UCSD-AML1 (cell line): Measurements from ENCODE around the gene AGBL1.

Source experiments
- DNase-seq: peaks from one replicate; lab custom pipeline; 2025; ENCODE audit not compliant: unreplicated experiment; lab: John Stamatoyannopoulos, UW

AGBL1 gene

GRCh38 chr15:86689006-86689405 is 609.3 kb downstream of the AGBL1 start:
- no peak for DNase-seq

DNA sequence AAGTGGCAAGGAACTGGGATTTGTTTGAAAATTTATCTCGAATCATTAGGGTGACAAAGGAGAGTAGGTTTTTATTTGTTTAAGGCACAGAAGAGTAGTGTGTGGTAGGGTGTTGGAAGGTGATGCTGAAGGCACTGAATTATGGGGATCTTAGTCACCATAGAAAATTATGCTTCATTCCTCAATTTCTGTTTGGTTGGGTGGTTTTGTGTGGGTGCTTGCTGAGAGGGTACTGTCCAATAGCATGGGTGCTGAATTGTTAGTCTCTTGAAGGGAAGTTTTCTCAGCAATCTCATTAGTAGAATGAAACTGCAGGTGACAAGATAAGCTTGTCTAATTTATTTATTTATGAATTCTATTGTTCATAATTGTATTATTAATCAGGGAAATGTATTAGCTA is 610.9 kb downstream of the AGBL1 start:
- no peak for DNase-seq

DNA sequence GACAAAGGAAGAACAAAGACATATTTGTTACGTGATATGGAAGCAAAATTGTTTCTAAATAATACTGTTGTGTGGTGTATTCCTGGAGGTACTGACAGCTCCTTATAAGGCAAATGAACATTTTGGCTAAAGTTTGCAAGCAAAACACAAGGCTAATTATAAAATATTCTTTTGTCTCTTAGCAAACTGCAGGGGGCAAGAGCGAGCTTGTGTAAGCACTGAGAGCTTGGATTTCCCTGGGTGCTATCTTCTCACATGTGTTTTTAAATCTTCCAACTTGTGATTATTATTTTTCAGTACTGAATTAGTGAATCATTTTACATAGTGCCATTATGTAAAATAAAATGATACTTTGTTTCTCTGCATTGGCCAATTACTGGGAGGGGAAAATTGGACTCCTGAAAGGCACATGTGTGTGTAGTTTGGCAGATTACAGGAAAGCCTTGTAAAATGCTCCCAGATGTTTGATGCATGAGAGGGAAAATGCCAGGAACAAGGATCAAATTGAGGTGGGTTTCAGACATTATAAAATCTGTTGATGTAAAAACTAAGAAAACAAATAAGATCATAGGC is 611.5 kb downstream of the AGBL1 start:
- no peak for DNase-seq

- no peak for DNase-seq
Measured at GRCh38 chr15:86700864-86701610, 621.4 kb downstream of the AGBL1 start.

GRCh38 chr15:86701611-86701963 is 621.9 kb downstream of the AGBL1 start:
- no peak for DNase-seq

DNA sequence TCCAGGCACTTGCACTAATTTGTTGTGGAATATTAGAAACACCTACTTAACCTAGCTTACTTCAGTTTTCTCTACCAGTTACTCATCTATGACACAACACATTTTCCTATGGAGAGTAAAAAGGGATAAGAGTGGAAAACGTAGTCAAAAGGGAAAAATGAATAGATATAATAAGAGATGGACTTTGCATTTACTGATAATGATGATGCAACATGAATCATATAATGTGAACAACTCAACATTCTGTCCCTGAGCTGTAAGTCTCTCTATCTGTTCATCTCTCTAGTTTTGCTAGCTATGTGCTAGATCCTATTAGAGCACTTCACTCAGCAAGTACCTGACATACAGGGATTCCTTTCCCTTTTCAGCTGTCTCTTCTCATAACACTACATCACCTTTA is 627.1 kb downstream of the AGBL1 start:
- DNase-seq: no peak

GRCh38 chr15:86711476-86711875 is 631.8 kb downstream of the AGBL1 start:
- DNase-seq: no peak

DNA sequence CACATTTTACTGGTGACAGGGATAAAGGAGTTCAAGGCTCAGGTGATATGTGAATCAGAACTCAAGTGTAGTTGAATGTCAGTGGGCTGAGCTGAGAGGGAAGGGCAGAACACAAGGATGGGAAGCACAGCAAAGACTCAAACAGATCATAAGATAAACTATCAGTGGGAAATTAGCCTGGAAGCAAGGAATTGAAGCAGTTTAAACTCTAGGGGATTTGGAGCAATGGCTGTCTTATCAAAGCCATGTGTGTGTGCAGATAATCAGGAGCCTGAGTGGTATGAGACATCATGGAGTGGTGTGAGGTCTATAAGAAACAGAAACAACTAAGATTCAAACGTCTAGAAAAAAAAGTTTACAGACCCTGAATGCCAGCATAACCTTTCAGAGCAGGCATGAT is 634.6 kb downstream of the AGBL1 start:
- no peak for DNase-seq

GRCh38 chr15:86725628-86726027 is 646.0 kb downstream of the AGBL1 start:
- no peak for DNase-seq

DNA sequence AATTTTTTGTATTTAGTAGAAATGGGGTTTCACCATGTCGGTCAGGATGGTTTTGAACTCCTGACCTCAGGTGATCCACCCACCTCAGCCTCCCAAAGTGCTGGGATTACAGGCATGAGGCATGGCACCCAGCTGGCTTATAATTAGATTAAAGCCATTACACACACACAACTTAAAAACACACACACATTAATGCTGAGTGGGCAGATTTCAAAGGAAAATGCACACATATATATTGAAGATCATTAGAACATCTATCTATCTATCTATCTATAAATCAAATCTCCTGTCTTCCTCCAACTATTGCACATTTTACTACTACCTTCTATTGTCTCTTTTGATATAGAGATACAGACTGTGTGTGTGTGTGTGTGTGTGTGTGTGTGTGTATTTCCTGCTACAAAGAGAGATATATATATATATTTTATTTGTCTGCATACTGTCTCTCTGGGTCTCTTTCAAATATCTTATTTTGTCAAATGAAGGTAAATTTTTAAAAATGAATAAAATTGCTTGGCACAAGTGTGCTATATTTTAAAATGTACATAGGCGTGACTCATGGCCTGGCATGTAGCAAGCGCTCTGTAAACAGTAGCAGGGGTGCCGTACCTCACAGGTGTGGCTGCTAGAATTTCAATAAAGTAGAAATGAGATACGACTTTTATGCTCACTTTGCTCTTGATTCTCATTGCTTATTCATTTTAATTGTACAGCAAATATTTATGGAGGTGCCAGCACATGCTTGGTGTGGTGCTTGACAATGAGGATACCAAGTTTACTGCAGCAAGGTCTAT is 655.8 kb downstream of the AGBL1 start:
- DNase-seq: no peak

DNA sequence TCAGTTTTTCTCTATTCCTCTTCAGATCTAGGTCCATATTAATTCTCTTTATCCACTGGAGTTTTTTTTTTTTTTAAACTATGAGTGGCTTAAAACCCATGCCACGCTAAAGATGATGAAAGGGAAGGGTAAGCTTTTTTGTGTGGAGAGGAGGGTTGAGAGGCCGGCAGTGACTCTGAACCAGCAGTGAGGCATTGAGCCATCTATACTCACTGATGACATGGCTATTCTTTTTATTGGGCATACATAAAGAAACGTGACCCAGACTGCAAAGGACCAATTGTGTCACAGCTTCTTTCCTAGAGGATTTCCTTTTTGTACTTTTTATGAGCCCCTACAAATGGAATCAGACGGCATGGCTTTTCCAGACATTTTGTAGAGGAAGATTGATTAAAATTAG is 662.2 kb downstream of the AGBL1 start:
- DNase-seq: no peak

DNA sequence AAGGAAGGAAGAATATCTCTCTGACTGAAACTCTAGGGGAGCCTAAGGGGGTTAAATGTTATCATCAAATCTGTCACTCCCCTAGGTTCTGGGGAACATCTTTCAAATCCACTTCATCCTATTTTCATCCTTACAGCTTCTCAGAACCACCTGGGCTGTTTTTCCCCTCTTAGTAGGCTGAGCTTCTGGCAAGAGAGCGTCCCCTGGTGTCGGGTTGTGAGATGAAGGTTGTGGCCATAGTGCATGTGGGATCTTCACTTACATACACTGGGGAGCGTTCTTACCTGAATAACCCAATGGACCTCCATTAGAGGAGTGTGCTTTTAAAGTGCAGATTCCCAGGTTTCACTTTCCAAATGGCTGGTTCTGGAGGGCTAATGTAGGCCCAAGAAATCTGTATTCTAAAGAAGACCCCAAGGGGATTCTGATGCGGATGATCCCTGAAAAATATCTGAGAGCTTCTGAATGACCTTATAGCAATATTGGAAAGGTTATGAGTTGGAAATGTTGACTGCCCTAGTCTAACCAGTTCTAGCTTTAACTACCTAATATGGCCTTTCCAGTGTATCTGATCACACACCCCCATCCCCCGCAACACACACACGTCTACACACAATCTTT is 663.7 kb downstream of the AGBL1 start:
- peak; percentile 29 for DNase-seq

- no peak for DNase-seq
Measured at GRCh38 chr15:86744198-86744780, 664.6 kb downstream of the AGBL1 start.

DNA sequence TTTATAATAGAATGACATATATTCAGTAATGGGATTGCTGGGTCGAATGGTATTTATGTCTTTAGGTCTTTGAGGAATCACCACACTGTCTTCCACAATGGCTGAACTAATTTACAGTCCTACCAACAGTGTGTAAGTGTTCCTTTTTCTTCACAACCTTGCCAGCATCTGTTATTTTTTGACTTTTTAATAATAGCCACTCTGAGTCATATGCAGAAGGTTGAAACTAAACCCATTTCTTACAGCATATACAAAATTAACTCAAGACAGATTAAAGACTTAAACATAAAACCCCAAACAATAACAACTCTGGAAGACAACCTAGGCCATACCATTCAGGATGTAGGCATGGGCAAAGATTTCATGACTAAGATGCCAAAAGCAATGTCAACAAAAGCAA is 671.4 kb downstream of the AGBL1 start:
- DNase-seq: no peak

DNA sequence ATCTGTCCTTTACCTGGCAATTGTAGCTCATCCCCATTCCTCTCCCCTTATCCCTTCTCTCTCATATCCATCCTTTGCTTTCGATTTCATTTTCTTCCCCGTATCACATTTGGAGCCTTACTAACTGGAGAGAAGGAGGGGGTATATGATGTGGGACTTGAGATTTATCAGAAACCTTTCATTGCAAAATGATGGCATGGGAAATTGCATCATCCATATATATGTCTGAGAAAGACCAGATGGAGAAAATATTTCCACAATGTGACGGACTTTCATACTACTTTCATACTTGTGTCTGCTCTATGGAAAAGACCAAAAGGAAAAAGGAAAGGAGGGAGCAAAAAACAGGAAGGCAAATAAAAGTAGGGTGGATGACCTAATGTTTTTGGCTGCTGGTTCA is 675.2 kb downstream of the AGBL1 start:
- DNase-seq: no peak

- DNase-seq: no peak
Measured at GRCh38 chr15:86756688-86757087, 677.0 kb downstream of the AGBL1 start.

- no peak for DNase-seq
Measured at GRCh38 chr15:86759800-86760523, 680.3 kb downstream of the AGBL1 start.

GRCh38 chr15:86762874-86763273 is 683.2 kb downstream of the AGBL1 start:
- DNase-seq: no peak

GRCh38 chr15:86764021-86764420 is 684.4 kb downstream of the AGBL1 start:
- no peak for DNase-seq

DNA sequence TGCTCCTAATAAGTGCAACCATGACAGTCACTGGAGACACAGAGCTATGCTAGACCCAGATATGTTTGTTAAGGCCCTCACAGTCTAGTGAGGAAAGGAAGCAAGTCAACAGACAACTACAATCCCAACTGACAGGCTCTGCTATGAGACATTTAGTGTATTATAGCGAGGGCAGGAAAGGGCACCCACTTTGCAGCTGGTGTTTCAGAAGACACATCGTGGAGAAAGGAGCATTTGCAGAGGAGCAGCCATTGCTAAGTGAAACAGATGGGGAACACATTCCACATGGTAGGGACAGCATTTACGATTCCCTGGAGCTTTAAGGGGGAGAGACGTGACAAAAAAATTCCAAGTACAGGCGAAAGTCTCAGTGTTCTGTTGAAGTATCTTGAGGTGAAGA is 685.6 kb downstream of the AGBL1 start:
- no peak for DNase-seq
